ENCODE measurements around the gene STX16.

STX16 gene

GRCh38 chr20:58722877-58723627 is 72.0 kb downstream of the STX16 start:
- TF ChIP-seq ZBTB7A (IDR thresholded peaks at IDR 0.05; ENCODE audit: low read depth), result no peak
- TF ChIP-seq USF1 (IDR thresholded peaks at IDR 0.05), result no peak
- TF ChIP-seq FOXM1 (IDR thresholded peaks at IDR 0.05; ENCODE audit: borderline replicate concordance, low read depth), result no peak
- no peak for TF ChIP-seq RAD21 (IDR thresholded peaks at IDR 0.05; ENCODE audit: low read depth)
- TF ChIP-seq EGR1 (IDR thresholded peaks at IDR 0.05), result no peak
- TF ChIP-seq TCF12 (IDR thresholded peaks at IDR 0.05; ENCODE audit: low read depth), result no peak
- TF ChIP-seq TEAD4 (IDR thresholded peaks at IDR 0.05), result no peak
- no peak for TF ChIP-seq CEBPB (IDR thresholded peaks at IDR 0.05)

- no peak for TF ChIP-seq TAF1 (IDR thresholded peaks at IDR 0.05; ENCODE audit: low read depth)
- TF ChIP-seq NFIC (IDR thresholded peaks at IDR 0.05), result no peak
- TF ChIP-seq USF1 (IDR thresholded peaks at IDR 0.05), result no peak
- TF ChIP-seq TEAD4 (IDR thresholded peaks at IDR 0.05), result no peak
- TF ChIP-seq CREB1 (IDR thresholded peaks at IDR 0.05; ENCODE audit: low read depth), result no peak
- TF ChIP-seq EP300 (IDR thresholded peaks at IDR 0.05; ENCODE audit: borderline replicate concordance), result no peak
- no peak for TF ChIP-seq TCF12 (IDR thresholded peaks at IDR 0.05; ENCODE audit: low read depth)
- no peak for TF ChIP-seq YY1 (IDR thresholded peaks at IDR 0.05; ENCODE audit: low read depth)
Observed at GRCh38 chr20:58723628-58723984, 72.5 kb downstream of the STX16 start.
